IPS-15b (cell line): Measurements from ENCODE around the gene FOXN1.

Experiments used
- H3K27me3 ChIP-seq: one replicate; pipeline ENCODE4 v1.6.1; 2013; ENCODE audit warnings: low read length; ENCODE audit not compliant: control insufficient read depth, insufficient read depth
- H3K36me3 ChIP-seq: one replicate; pipeline ENCODE4 v1.6.1; 2013; ENCODE audit warnings: low read length; ENCODE audit not compliant: control insufficient read depth, insufficient read depth
- H3K4me1 ChIP-seq: one replicate; pipeline ENCODE4 v1.6.1; 2013; ENCODE audit warnings: mild to moderate bottlenecking, low read length; ENCODE audit not compliant: control insufficient read depth, insufficient read depth
- H3K4me3 ChIP-seq: one replicate; pipeline ENCODE4 v1.5.1; 2013; ENCODE audit warnings: low read depth, low read length
- H3K9ac ChIP-seq: one replicate; pipeline ENCODE4 v1.6.1; 2013; ENCODE audit warnings: low read depth, mild to moderate bottlenecking, low read length
- H3K9me3 ChIP-seq: one replicate; pipeline ENCODE4 v1.6.1; 2013; ENCODE audit warnings: mild to moderate bottlenecking, low read length; ENCODE audit not compliant: control insufficient read depth, insufficient read depth

FOXN1 gene

DNA sequence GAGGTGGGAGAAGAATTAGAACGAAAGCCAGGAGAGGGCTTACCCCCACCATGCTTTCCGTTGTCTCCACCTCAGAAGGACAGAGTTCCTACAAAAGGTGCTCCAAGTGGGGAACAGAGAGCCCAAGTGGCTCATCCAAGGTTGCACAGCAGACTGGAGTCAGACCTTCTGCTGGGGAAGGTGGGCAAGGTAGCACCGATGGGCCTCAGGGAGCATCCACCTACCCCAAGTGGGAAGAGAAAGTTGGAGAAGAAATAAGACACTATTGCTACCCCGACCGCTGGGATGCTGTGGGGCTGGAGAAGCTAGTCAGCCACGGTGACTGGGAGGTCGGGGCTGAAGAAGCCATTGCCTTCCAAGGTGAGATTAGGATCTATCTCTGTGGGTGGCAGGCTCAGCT is 24.8 kb downstream of the FOXN1 start:
- H3K27me3 ChIP-seq: no peaks in the 10 kb centered on the region
- H3K4me1 ChIP-seq: no peaks in the 10 kb centered on the region
- no peak overlapping the region for H3K9ac ChIP-seq
- no peaks in the 10 kb centered on the region for H3K9me3 ChIP-seq
- H3K36me3 ChIP-seq: no peaks in the 10 kb centered on the region
- H3K4me3 ChIP-seq: no peak overlapping the region

- Histone ChIP-seq H3K4me1 (no peaks in the 10 kb centered on the region), H3K27me3 (no peaks in the 10 kb centered on the region), H3K4me3 (no peak overlapping the region), H3K9ac (no peak overlapping the region), H3K36me3 (no peaks in the 10 kb centered on the region), H3K9me3 (no peaks in the 10 kb centered on the region)
Measured at GRCh38 chr17:28532050-28532960, 26.2 kb downstream of the FOXN1 start.

- H3K9me3 ChIP-seq: no peaks in the 10 kb centered on the region
- H3K4me1 ChIP-seq: no peaks in the 10 kb centered on the region
- H3K36me3 ChIP-seq: no peaks in the 10 kb centered on the region
- H3K9ac ChIP-seq: no peak overlapping the region
- H3K4me3 ChIP-seq: no peak overlapping the region
- no peaks in the 10 kb centered on the region for H3K27me3 ChIP-seq
Measured at GRCh38 chr17:28533091-28533807, 27.1 kb downstream of the FOXN1 start.

- Histone ChIP-seq H3K4me3 (no peak overlapping the region), H3K36me3 (no peaks in the 10 kb centered on the region), H3K4me1 (no peaks in the 10 kb centered on the region), H3K27me3 (no peaks in the 10 kb centered on the region), H3K9me3 (no peaks in the 10 kb centered on the region), H3K9ac (no peak overlapping the region)
Measured at GRCh38 chr17:28534740-28535375, 28.7 kb downstream of the FOXN1 start.

DNA sequence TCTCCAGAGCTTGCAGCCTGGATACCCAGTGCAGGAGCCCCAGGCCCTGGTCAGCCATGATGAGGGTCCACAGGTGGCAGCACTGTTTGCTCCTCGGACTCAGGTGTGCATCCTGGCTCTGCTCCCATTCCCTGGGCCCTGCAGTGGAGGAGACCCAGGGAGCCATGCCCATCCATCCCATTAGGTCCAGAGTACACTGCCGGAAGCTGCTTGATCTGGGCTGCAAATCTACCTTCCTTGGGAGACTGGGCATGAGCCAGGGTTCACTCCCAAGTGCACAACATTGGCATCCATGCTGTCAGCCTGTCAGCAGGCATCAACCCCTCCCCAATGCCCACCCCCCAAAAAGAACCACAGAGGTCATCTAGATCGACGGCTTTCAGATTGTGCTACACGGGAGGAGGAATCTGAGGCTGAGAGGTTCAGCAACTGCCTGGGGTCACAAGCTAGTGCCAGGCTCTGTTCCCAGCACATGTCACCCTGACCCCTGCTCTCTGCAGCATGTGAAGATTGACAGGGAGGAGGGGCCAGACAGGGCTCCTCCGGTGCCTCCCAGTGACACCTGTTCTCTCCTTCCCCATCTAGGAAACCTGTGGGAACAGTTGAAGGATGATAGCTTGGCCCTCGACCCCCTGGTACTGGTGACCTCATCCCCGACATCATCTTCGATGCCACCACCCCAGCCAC is 30.5 kb downstream of the FOXN1 start:
- H3K36me3 ChIP-seq: no peaks in the 10 kb centered on the region
- H3K9me3 ChIP-seq: no peaks in the 10 kb centered on the region
- no peaks in the 10 kb centered on the region for H3K4me1 ChIP-seq
- H3K9ac ChIP-seq: no peak overlapping the region
- H3K27me3 ChIP-seq: no peaks in the 10 kb centered on the region
- H3K4me3 ChIP-seq: no peak overlapping the region

- no peak overlapping the region for H3K9ac ChIP-seq
- no peaks in the 10 kb centered on the region for H3K27me3 ChIP-seq
- H3K9me3 ChIP-seq: no peaks in the 10 kb centered on the region
- no peaks in the 10 kb centered on the region for H3K4me1 ChIP-seq
- no peaks in the 10 kb centered on the region for H3K36me3 ChIP-seq
- H3K4me3 ChIP-seq: no peak overlapping the region
Measured at GRCh38 chr17:28537219-28537610, 31.1 kb downstream of the FOXN1 start.

GRCh38 chr17:28538296-28538895 is 32.2 kb downstream of the FOXN1 start:
- H3K36me3 ChIP-seq: no peaks in the 10 kb centered on the region
- H3K4me1 ChIP-seq: no peaks in the 10 kb centered on the region
- H3K27me3 ChIP-seq: no peaks in the 10 kb centered on the region
- H3K9me3 ChIP-seq: no peaks in the 10 kb centered on the region
- no peak overlapping the region for H3K9ac ChIP-seq
- H3K4me3 ChIP-seq: no peak overlapping the region

- Histone ChIP-seq H3K9ac (no peak overlapping the region), H3K4me3 (no peak overlapping the region)
Measured at GRCh38 chr17:28540231-28540630, 34.1 kb downstream of the FOXN1 start.

GRCh38 chr17:28541439-28541838 is 35.3 kb downstream of the FOXN1 start:
- Histone ChIP-seq H3K9me3 (no peaks in the 10 kb centered on the region), H3K9ac (no peak overlapping the region), H3K4me1 (no peaks in the 10 kb centered on the region), H3K27me3 (no peaks in the 10 kb centered on the region), H3K36me3 (peaks cover under 1% of the 10 kb centered on the region), H3K4me3 (no peak overlapping the region)

More at GRCh38 chr17:28540231-28540630, 34.1 kb downstream of the FOXN1 start:
- H3K4me1 ChIP-seq: no peaks in the 10 kb centered on the region
- no peaks in the 10 kb centered on the region for H3K9me3 ChIP-seq
- no peaks in the 10 kb centered on the region for H3K27me3 ChIP-seq
- H3K36me3 ChIP-seq: no peaks in the 10 kb centered on the region

DNA sequence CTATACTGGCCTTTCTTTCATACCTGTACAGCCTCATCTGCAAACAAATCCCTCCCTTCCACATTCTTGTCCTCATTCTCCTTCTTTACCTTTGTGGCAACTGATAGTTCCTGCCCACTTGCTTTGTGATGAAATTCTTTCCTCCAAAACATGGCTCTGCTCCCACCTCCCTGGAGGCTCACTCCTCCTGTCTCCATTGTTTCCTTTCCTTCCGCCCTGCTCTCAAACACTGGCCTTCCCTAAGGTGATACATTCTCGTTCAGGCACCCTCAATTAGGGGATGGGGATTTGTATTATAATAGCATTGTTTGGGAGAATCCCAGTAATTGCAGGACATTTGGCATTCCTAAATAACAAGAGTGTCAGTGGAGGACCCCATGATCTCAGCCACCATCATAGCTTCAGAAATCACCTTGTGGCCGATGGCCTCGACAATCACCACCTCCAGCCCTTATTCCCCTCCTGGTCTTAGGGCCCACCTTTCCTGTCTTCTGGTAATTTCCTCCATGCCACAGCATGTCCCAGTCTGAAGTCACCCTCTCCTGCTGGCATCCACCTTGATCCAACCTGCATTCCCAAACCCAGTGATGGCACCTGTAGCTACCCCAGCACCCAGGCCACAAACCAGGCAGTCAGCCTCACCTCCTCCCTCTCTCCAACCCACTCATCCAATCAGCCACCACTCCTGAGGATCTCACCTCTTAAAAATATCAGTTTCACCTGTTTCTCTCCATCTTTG is 38.4 kb downstream of the FOXN1 start:
- no peak overlapping the region for H3K9ac ChIP-seq
- no peak overlapping the region for H3K4me3 ChIP-seq
- no peaks in the 10 kb centered on the region for H3K4me1 ChIP-seq
- peaks cover 8% of the 10 kb centered on the region for H3K36me3 ChIP-seq
- no peaks in the 10 kb centered on the region for H3K9me3 ChIP-seq
- H3K27me3 ChIP-seq: no peaks in the 10 kb centered on the region

DNA sequence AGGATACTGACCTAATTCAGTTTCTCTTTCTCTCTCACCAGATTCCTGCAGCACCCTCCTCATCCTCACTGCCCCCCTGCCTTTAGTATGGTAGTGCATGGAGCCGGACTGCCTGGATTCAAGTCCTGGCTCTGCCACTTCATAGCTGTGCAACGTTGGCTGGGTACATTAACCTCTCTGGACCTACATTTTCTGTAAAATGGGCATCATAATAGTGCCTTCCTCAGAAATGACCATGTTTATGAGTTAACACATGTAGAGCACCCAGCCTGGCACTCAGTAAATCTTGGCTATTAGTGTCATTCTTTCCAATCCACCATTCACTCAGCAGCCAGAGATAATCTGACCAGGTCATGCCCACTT is 39.0 kb downstream of the FOXN1 start:
- peaks cover 8% of the 10 kb centered on the region for H3K36me3 ChIP-seq
- H3K27me3 ChIP-seq: no peaks in the 10 kb centered on the region
- no peaks in the 10 kb centered on the region for H3K9me3 ChIP-seq
- H3K4me3 ChIP-seq: no peak overlapping the region
- H3K9ac ChIP-seq: no peak overlapping the region
- no peaks in the 10 kb centered on the region for H3K4me1 ChIP-seq
